AG04450 (cell line): ENCODE data around the gene TEX29. TPM values are rescaled to one million over a fixed set of nuclear protein-coding genes. Genes with fewer than 3 reads are reported as not detected.

ENCODE experiments used
- CTCF ChIA-PET: fragments of 300-600, 350-600 bp; formaldehyde crosslinking; extraction: SDS; loops from one replicate; lab custom pipeline; 2022; ENCODE audit warnings: antibody characterized with exemption, inconsistent platforms; lab: Charles Lee
- POLR2A ChIA-PET: fragments of 350-600 bp; formaldehyde crosslinking; extraction: SDS; loops from one replicate; lab custom pipeline; 2021; ENCODE audit warnings: antibody characterized with exemption, inconsistent platforms; lab: Yijun Ruan, JAX
- DNase-seq: peaks from one replicate; pipeline ENCODE4 v3.0.0-alpha.2; 2011; ENCODE audit warnings: low read depth, low spot score
- H3K27ac ChIP-seq: one replicate; pipeline ENCODE4 v1.5.1; 2012; ENCODE audit warnings: low read depth, low read length, control low read depth
- H3K27me3 ChIP-seq: one replicate; pipeline ENCODE4 v1.6.0; 2012; ENCODE audit warnings: low read length; ENCODE audit not compliant: control insufficient read depth, insufficient read depth
- H3K4me3 ChIP-seq: 2 replicates; pipeline ENCODE4 v1.5.1; 2011; ENCODE audit warnings: mild to moderate bottlenecking, low read depth, low read length, control low read depth
- H3K9me3 ChIP-seq: 2 replicates; pipeline ENCODE4 v1.5.1; 2012; ENCODE audit warnings: low read length; ENCODE audit not compliant: control insufficient read depth, insufficient read depth
- CTCF ChIP-seq: IDR thresholded peaks from 2 replicates; pipeline ENCODE4 v1.5.1; 2011; ENCODE audit warnings: low read depth, low read length, control low read depth, inconsistent platforms
- polyA plus RNA-seq: library from polyadenylated mRNA; depleted of rRNA; stranded (reverse); fragments of >200 nt; gene quantifications from 2 replicates; pipeline ENCODE4 v1.2.3, GENCODE V29; 2011

Gene TEX29
- polyA plus RNA-seq, 1 experiment = 6.1 TPM

- TF ChIP-seq CTCF = no peak
Observed at GRCh38 chr13:111283457-111283856, 37.0 kb upstream of the TEX29 start.

GRCh38 chr13:111283991-111284390 is 36.5 kb upstream of the TEX29 start:
- Histone ChIP-seq H3K4me3 (no peak overlapping the region), H3K27me3 (no peaks in the 10 kb centered on the region), H3K9me3 (peaks cover 6% of the 10 kb centered on the region; the same call in 1 of the 2 replicates), H3K27ac (no peak overlapping the region)
- ChIA-PET CTCF (no interaction called here), POLR2A (no interaction called here)
- TF ChIP-seq CTCF = no peak
- DNase-seq = no peak

More at GRCh38 chr13:111283457-111283856, 37.0 kb upstream of the TEX29 start:
- no peak for DNase-seq
- ChIA-PET CTCF (no interaction called here), POLR2A (no interaction called here)
- H3K27me3 ChIP-seq = no peaks in the 10 kb centered on the region
- H3K9me3 ChIP-seq = peaks cover 6% of the 10 kb centered on the region; the same call in 1 of the 2 replicates
- H3K27ac ChIP-seq = no peak overlapping the region
- H3K4me3 ChIP-seq = no peak overlapping the region

- Histone ChIP-seq H3K27me3 (no peaks in the 10 kb centered on the region), H3K9me3 (peaks cover 6% of the 10 kb centered on the region; the same call in 1 of the 2 replicates), H3K4me3 (no peak overlapping the region), H3K27ac (no peak overlapping the region)
- ChIA-PET POLR2A (no interaction called here), CTCF (no interaction called here)
- TF ChIP-seq CTCF = no peak
- no peak for DNase-seq
Observed at GRCh38 chr13:111284565-111284964, 35.9 kb upstream of the TEX29 start.

GRCh38 chr13:111286162-111286561 is 34.3 kb upstream of the TEX29 start:
- Histone ChIP-seq H3K27me3 (no peaks in the 10 kb centered on the region), H3K9me3 (peaks cover 6% of the 10 kb centered on the region; the same call in 1 of the 2 replicates), H3K27ac (no peak overlapping the region), H3K4me3 (no peak overlapping the region)
- CTCF ChIA-PET = no interaction called here
- no peak for DNase-seq
- no peak for TF ChIP-seq CTCF
- POLR2A ChIA-PET = no interaction called here

- peaks cover 6% of the 10 kb centered on the region; the same call in 1 of the 2 replicates for H3K9me3 ChIP-seq
- CTCF ChIA-PET = no interaction called here
- no peaks in the 10 kb centered on the region for H3K27me3 ChIP-seq
- DNase-seq = no peak
- no peak for TF ChIP-seq CTCF
- POLR2A ChIA-PET = no interaction called here
- H3K4me3 ChIP-seq = no peak overlapping the region
- no peak overlapping the region for H3K27ac ChIP-seq
Observed at GRCh38 chr13:111286749-111287148, 33.7 kb upstream of the TEX29 start.
